Suprapubic skin (tissue), 4 donors: ENCODE measurements around the gene CAPN5.
A peak's percentile ranks its signal among the peaks of the same experiment; 100 is the strongest.

Experiments
- CTCF ChIP-seq, 2 donors: fragments of 200-600 bp in 1 of 2; fragments of 450-650 bp in 1 of 2; sonication (generic) in 1 of 2; IDR thresholded peaks; one replicate each; pipeline ENCODE4 v1.5.1; 2016 to 2019; ENCODE audit warnings: antibody characterized with exemption in 2 of 2, mild to moderate bottlenecking in 1 of 2, moderate library complexity in 1 of 2
- POLR2A ChIP-seq, 2 donors: fragments of 450-650 bp; IDR thresholded peaks; one replicate each; pipeline ENCODE4 v1.6.1; 2017; ENCODE audit warnings: antibody characterized with exemption in 2 of 2, mild to moderate bottlenecking in 2 of 2, moderate library complexity in 2 of 2
- POLR2AphosphoS5 ChIP-seq, 3 donors: sonication (generic); formaldehyde crosslinking; IDR thresholded peaks; one replicate each; pipeline ENCODE4 v1.6.1; 2017; ENCODE audit warnings: antibody characterized with exemption in 3 of 3

GRCh38 chr11:77065878-77066228 is 918 bp upstream of the CAPN5 start:
- TF ChIP-seq CTCF (IDR thresholded peaks at IDR 0.05): no peak
- no peak for TF ChIP-seq POLR2AphosphoS5 (IDR thresholded peaks at IDR 0.05)
- peak in 1 of 2 donors; percentile 43 for TF ChIP-seq POLR2A (IDR thresholded peaks at IDR 0.05)
